ENCODE data around the gene RAB3GAP2.
"Not testable (repeated sequence)": the region's sequence is repeated elsewhere in the genome, so short reads cannot be mapped to it uniquely, and the experiment has no call there.

The RAB3GAP2 gene

GRCh38 chr1:220278991-220279390 is 6.7 kb upstream of the RAB3GAP2 start:
- no peak overlapping the region for H3K4me3 ChIP-seq (ENCODE audit: low read depth, low read length)
- in situ Hi-C loops (cut with HindIII; ENCODE audit: low sequenced_read_pairs), result no loop called here

GRCh38 chr1:220275430-220275829 is 3.2 kb upstream of the RAB3GAP2 start:
- DNase-seq (ENCODE audit: low read depth, low spot score), result no peak
- no peak overlapping the region for H3K4me3 ChIP-seq (ENCODE audit: low read depth, low read length)
- no peak for TF ChIP-seq CTCF (IDR thresholded peaks at IDR 0.05; ENCODE audit: low read depth, low read length)
- in situ Hi-C loops (cut with HindIII; ENCODE audit: low sequenced_read_pairs), result no loop called here

More at GRCh38 chr1:220278991-220279390, 6.7 kb upstream of the RAB3GAP2 start:
- TF ChIP-seq CTCF (IDR thresholded peaks at IDR 0.05; ENCODE audit: low read depth, low read length), result no peak
- DNase-seq (ENCODE audit: low read depth, low spot score), result peak; percentile 57

- in situ Hi-C loops (cut with HindIII; ENCODE audit: low sequenced_read_pairs), result no loop called here
- TF ChIP-seq CTCF (IDR thresholded peaks at IDR 0.05; ENCODE audit: low read depth, low read length), result no peak
- DNase-seq (ENCODE audit: low read depth, low spot score), result peak; percentile 28
- no peak overlapping the region for H3K4me3 ChIP-seq (ENCODE audit: low read depth, low read length)
These were observed 2.1 kb upstream of the RAB3GAP2 start for GRCh38 chr1:220274251-220274855.

GRCh38 chr1:220272841-220273090 is 513 bp upstream of the RAB3GAP2 start:
- in situ Hi-C loops (cut with HindIII; ENCODE audit: low sequenced_read_pairs), result no loop called here

GRCh38 chr1:220271706-220272046 is 577 bp downstream of the RAB3GAP2 start:
- TF ChIP-seq CTCF (IDR thresholded peaks at IDR 0.05; ENCODE audit: low read depth, low read length), result no peak
- peak; percentile 33 for DNase-seq (ENCODE audit: low read depth, low spot score)
- peak overlapping the region; percentile 92 for H3K4me3 ChIP-seq (ENCODE audit: low read depth, low read length)
- in situ Hi-C loops (cut with HindIII; ENCODE audit: low sequenced_read_pairs), result no loop called here

More at GRCh38 chr1:220272841-220273090, 513 bp upstream of the RAB3GAP2 start:
- H3K4me3 ChIP-seq (ENCODE audit: low read depth, low read length), result peak overlapping the region; percentile 92
- no peak for TF ChIP-seq CTCF (IDR thresholded peaks at IDR 0.05; ENCODE audit: low read depth, low read length)
- DNase-seq (ENCODE audit: low read depth, low spot score), result no peak

GRCh38 chr1:220269036-220269435 is 3.2 kb downstream of the RAB3GAP2 start:
- in situ Hi-C loops (cut with HindIII; ENCODE audit: low sequenced_read_pairs), result no loop called here
- H3K4me3 ChIP-seq (ENCODE audit: low read depth, low read length), result no peak overlapping the region
- no peak for TF ChIP-seq CTCF (IDR thresholded peaks at IDR 0.05; ENCODE audit: low read depth, low read length)
- no peak for DNase-seq (ENCODE audit: low read depth, low spot score)

GRCh38 chr1:220267630-220268029 is 4.6 kb downstream of the RAB3GAP2 start:
- in situ Hi-C loops (cut with HindIII; ENCODE audit: low sequenced_read_pairs), result no loop called here
- no peak for TF ChIP-seq CTCF (IDR thresholded peaks at IDR 0.05; ENCODE audit: low read depth, low read length)
- no peak overlapping the region for H3K4me3 ChIP-seq (ENCODE audit: low read depth, low read length)
- no peak for DNase-seq (ENCODE audit: low read depth, low spot score)

GRCh38 chr1:220260228-220260627 is 12.0 kb downstream of the RAB3GAP2 start:
- DNase-seq (ENCODE audit: low read depth, low spot score); in situ Hi-C loops (cut with HindIII; ENCODE audit: low sequenced_read_pairs); H3K4me3 ChIP-seq (ENCODE audit: low read depth, low read length): not testable (repeated sequence)

GRCh38 chr1:220259756-220260155 is 12.5 kb downstream of the RAB3GAP2 start:
- H3K4me3 ChIP-seq (ENCODE audit: low read depth, low read length); DNase-seq (ENCODE audit: low read depth, low spot score); in situ Hi-C loops (cut with HindIII; ENCODE audit: low sequenced_read_pairs): not testable (repeated sequence)

GRCh38 chr1:220256194-220256593 is 16.1 kb downstream of the RAB3GAP2 start:
- DNase-seq (ENCODE audit: low read depth, low spot score); H3K4me3 ChIP-seq (ENCODE audit: low read depth, low read length); in situ Hi-C loops (cut with HindIII; ENCODE audit: low sequenced_read_pairs): not testable (repeated sequence)

Data from astrocyte of the spinal cord (primary cell).